Measurements from ENCODE around the gene SEMA4B. TPM values are rescaled to one million over a fixed set of nuclear protein-coding genes. Genes with fewer than 3 reads are reported as not detected.
"Not testable (repeated sequence)": the region's sequence is repeated elsewhere in the genome, so short reads cannot be mapped to it uniquely, and the experiment has no call there.

The SEMA4B gene
- total RNA-seq, 2 donors from 2014 or later, result 96.1 to 99.6 TPM

- no peaks in the 10 kb centered on the region for H3K36me3 ChIP-seq
- no peak overlapping the region for H3K4me3 ChIP-seq
- TF ChIP-seq POLR2AphosphoS5 (IDR thresholded peaks at IDR 0.05), result no peak
- H3K4me1 ChIP-seq (replicated peaks), result peaks cover 7% of the 10 kb centered on the region
- no peaks in the 10 kb centered on the region for H3K9me3 ChIP-seq
- no peak overlapping the region for H3K27ac ChIP-seq
- H3K27me3 ChIP-seq (replicated peaks; ENCODE audit: insufficient read depth), result no peaks in the 10 kb centered on the region
- intact Hi-C loops (cut with DNase I), result no loop called here
- WGBS, result 52% methylated on average over 2 of the region's 2 CpGs
- DNase-seq (ENCODE audit: low spot score), result no peak
Measured at GRCh38 chr15:90181776-90182175, 19.4 kb upstream of the SEMA4B start.

GRCh38 chr15:90184119-90184785 lies 16.9 kb upstream of the SEMA4B start:
- Histone ChIP-seq H3K36me3 (no peaks in the 10 kb centered on the region), H3K9me3 (no peaks in the 10 kb centered on the region), H3K4me3 (peak overlapping the region; percentile 74 to 94), H3K4me1 (replicated peaks) (peaks cover 7% of the 10 kb centered on the region), H3K27me3 (replicated peaks; ENCODE audit: insufficient read depth) (no peaks in the 10 kb centered on the region), H3K27ac (peak overlapping the region; percentile 97 to 99)
- intact Hi-C loops (cut with DNase I), result no loop called here
- WGBS, result 4% methylated on average over 23 of the region's 27 CpGs
- DNase-seq (ENCODE audit: low spot score), result peak; percentile 94
- TF ChIP-seq CTCF (IDR thresholded peaks at IDR 0.05), result peak in 1 of 4 experiments; percentile 8
- peak; percentile 94 for TF ChIP-seq POLR2AphosphoS5 (IDR thresholded peaks at IDR 0.05)
- TF ChIP-seq POLR2A (IDR thresholded peaks at IDR 0.05), result peak; percentile 47

- H3K4me1 ChIP-seq (replicated peaks), result peaks cover 11% of the 10 kb centered on the region
- no peaks in the 10 kb centered on the region for H3K36me3 ChIP-seq
- H3K9me3 ChIP-seq, result no peaks in the 10 kb centered on the region
- peak overlapping the region; percentile 97 to 99 for H3K27ac ChIP-seq
- WGBS, result 5% methylated on average over 42 of the region's 67 CpGs
- H3K4me3 ChIP-seq, result peak overlapping the region; percentile 74 to 94
- intact Hi-C loops (cut with DNase I), result no loop called here
- peak; percentile 19 for TF ChIP-seq POLR2AphosphoS5 (IDR thresholded peaks at IDR 0.05)
- peak; percentile 70 for TF ChIP-seq POLR2A (IDR thresholded peaks at IDR 0.05)
- TF ChIP-seq CTCF (IDR thresholded peaks at IDR 0.05), result peak in 1 of 4 experiments; percentile 9
- H3K27me3 ChIP-seq (replicated peaks; ENCODE audit: insufficient read depth), result no peaks in the 10 kb centered on the region
- peak; percentile 70 for DNase-seq (ENCODE audit: low spot score)
Measured at GRCh38 chr15:90184786-90185704, 16.1 kb upstream of the SEMA4B start.

GRCh38 chr15:90187257-90187868 lies 13.8 kb upstream of the SEMA4B start:
- peak overlapping the region; percentile 63 to 99 for H3K27ac ChIP-seq
- no peaks in the 10 kb centered on the region for H3K9me3 ChIP-seq
- intact Hi-C loops (cut with DNase I), result no loop called here
- H3K4me3 ChIP-seq, result no peak overlapping the region
- no peak for DNase-seq (ENCODE audit: low spot score)
- H3K36me3 ChIP-seq, result no peaks in the 10 kb centered on the region
- 49% methylated on average over 8 of the region's 8 CpGs for WGBS
- H3K27me3 ChIP-seq (replicated peaks; ENCODE audit: insufficient read depth), result no peaks in the 10 kb centered on the region
- TF ChIP-seq CTCF (IDR thresholded peaks at IDR 0.05) (no peak), POLR2A (IDR thresholded peaks at IDR 0.05) (no peak), POLR2AphosphoS5 (IDR thresholded peaks at IDR 0.05) (no peak)
- H3K4me1 ChIP-seq (replicated peaks), result peaks cover 21% of the 10 kb centered on the region

GRCh38 chr15:90188065-90188464 lies 13.1 kb upstream of the SEMA4B start:
- Histone ChIP-seq H3K27ac (peak overlapping the region in 1 of 2 donors; percentile 99), H3K4me1 (replicated peaks) (peaks cover 24% of the 10 kb centered on the region)
- intact Hi-C loops (cut with DNase I); H3K4me3 ChIP-seq; H3K36me3 ChIP-seq; H3K9me3 ChIP-seq; H3K27me3 ChIP-seq (replicated peaks; ENCODE audit: insufficient read depth); DNase-seq (ENCODE audit: low spot score): not testable (repeated sequence)
- 91% methylated on average over 7 of the region's 7 CpGs for WGBS
